OCI-LY3 (cell line): ENCODE results near the gene EEF1AKMT2.
A peak's percentile ranks its signal among the peaks of the same experiment; 100 is the strongest.

ENCODE experiments used
- H2AFZ ChIP-seq: fragments of 200-600, 300-600 bp; shearing (Covaris generic); 2 replicates; pipeline ENCODE4 v1.6.0; 2014; ENCODE audit warnings: antibody characterized with exemption, low read depth, low read length
- H3K27ac ChIP-seq: fragments of 200-600, 300-600 bp; sonication (generic); 2 replicates; pipeline ENCODE4 v1.5.1; 2014; ENCODE audit warnings: mild to moderate bottlenecking, low read length, moderate library complexity, mixed read lengths
- H3K27me3 ChIP-seq: fragments of 200-600, 300-600 bp; sonication (generic); 2 replicates; pipeline ENCODE4 v1.6.1; 2014; ENCODE audit warnings: low read depth, low read length, mixed read lengths
- H3K36me3 ChIP-seq: fragments of 200-600, 300-600 bp; sonication (generic); replicated peaks from 2 replicates; pipeline ENCODE3; 2014; ENCODE audit warnings: low read depth, low read length, mixed read lengths
- H3K4me1 ChIP-seq: fragments of 300-600, 200-600 bp; sonication (generic); 2 replicates; pipeline ENCODE4 v1.6.1; 2014; ENCODE audit warnings: low read length, mixed read lengths
- H3K4me2 ChIP-seq: fragments of 200-600, 300-600 bp; sonication (generic); 2 replicates; pipeline ENCODE4 v1.6.1; 2014; ENCODE audit warnings: low read length, mixed read lengths
- H3K4me3 ChIP-seq: fragments of 300-600, 200-600 bp; sonication (generic); 2 replicates; pipeline ENCODE4 v1.5.1; 2014; ENCODE audit warnings: antibody characterized with exemption, mild to moderate bottlenecking, low read length, moderate library complexity
- H3K79me2 ChIP-seq: fragments of 300-600, 200-600 bp; shearing (Covaris generic); 2 replicates; pipeline ENCODE4 v1.6.1; 2014; ENCODE audit warnings: mild to moderate bottlenecking, low read length, mixed read lengths
- H3K9ac ChIP-seq: fragments of 300-600, 200-600 bp; shearing (Covaris generic); 2 replicates; pipeline ENCODE4 v1.6.0; 2014; ENCODE audit warnings: mild to moderate bottlenecking, low read length, moderate library complexity
- H3K9me3 ChIP-seq: fragments of 200-600, 300-600 bp; shearing (Covaris generic); 2 replicates; pipeline ENCODE4 v1.6.1; 2014; ENCODE audit warnings: low read length, mixed read lengths; ENCODE audit not compliant: insufficient read depth
- H4K20me1 ChIP-seq: fragments of 200-600, 300-600 bp; sonication (generic); 2 replicates; pipeline ENCODE4 v1.6.1; 2016; ENCODE audit warnings: low read length, mixed read lengths; ENCODE audit not compliant: insufficient read depth
- CTCF ChIP-seq: fragments of 200-600, 300-600 bp; sonication (generic); IDR thresholded peaks from 2 replicates; pipeline ENCODE4 v1.5.1; 2014; ENCODE audit warnings: antibody characterized with exemption, low read length, low read depth
- EZH2phosphoT487 ChIP-seq: fragments of 200-600 bp; shearing (Covaris generic); IDR thresholded peaks from 2 replicates; pipeline ENCODE4 v1.6.1; 2018; ENCODE audit warnings: antibody characterized with exemption, mixed run types, low read depth

EEF1AKMT2 gene

GRCh38 chr10:124728071-124728829 lies 63.4 kb downstream of the EEF1AKMT2 start:
- Histone ChIP-seq H3K9me3 (no peaks in the 10 kb centered on the region), H3K36me3 (peaks cover 25% of the 10 kb centered on the region), H3K27me3 (no peaks in the 10 kb centered on the region), H2AFZ (no peak overlapping the region), H3K27ac (no peak overlapping the region), H3K9ac (no peak overlapping the region), H3K79me2 (peaks cover 82% of the 10 kb centered on the region), H3K4me3 (no peak overlapping the region), H3K4me1 (peaks cover 66% of the 10 kb centered on the region), H3K4me2 (peak overlapping the region; percentile 50), H4K20me1 (peaks cover 25% of the 10 kb centered on the region)
- no peak for TF ChIP-seq EZH2phosphoT487
- TF ChIP-seq CTCF = no peak

- Histone ChIP-seq H3K27me3 (no peaks in the 10 kb centered on the region), H3K4me3 (no peak overlapping the region), H4K20me1 (peaks cover 25% of the 10 kb centered on the region), H3K79me2 (peaks cover 86% of the 10 kb centered on the region), H3K9ac (no peak overlapping the region), H3K4me1 (peaks cover 66% of the 10 kb centered on the region), H3K36me3 (peaks cover 25% of the 10 kb centered on the region), H2AFZ (no peak overlapping the region), H3K27ac (no peak overlapping the region), H3K4me2 (no peak overlapping the region), H3K9me3 (no peaks in the 10 kb centered on the region)
- TF ChIP-seq EZH2phosphoT487 = no peak
- no peak for TF ChIP-seq CTCF
Observed at GRCh38 chr10:124727361-124727960, 64.2 kb downstream of the EEF1AKMT2 start.

DNA sequence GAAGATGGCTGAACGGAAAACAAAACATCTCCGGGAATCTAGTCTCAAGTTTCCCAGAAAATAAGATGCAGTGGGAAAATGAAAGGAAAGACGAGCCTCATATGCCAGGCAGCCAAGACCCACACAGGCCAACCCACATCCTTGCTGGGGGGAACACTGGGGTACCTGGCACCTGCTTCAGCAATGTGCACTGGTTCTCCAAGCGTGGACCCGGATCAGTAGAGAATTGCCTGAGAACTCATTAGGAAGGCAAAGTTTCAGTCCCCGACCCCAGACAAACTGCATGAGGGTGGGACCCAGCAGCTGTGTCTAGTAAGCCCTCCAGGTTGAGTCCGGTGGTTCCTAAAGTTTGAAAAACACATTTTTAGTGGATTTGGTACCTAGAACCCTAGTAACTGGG lies 65.9 kb downstream of the EEF1AKMT2 start:
- Histone ChIP-seq H3K4me1 (peaks cover 72% of the 10 kb centered on the region), H3K4me2 (no peak overlapping the region), H3K27ac (no peak overlapping the region), H3K27me3 (no peaks in the 10 kb centered on the region), H3K4me3 (no peak overlapping the region), H4K20me1 (peaks cover 25% of the 10 kb centered on the region), H3K36me3 (peaks cover 20% of the 10 kb centered on the region), H2AFZ (no peak overlapping the region), H3K79me2 (peaks cover 85% of the 10 kb centered on the region), H3K9ac (no peak overlapping the region), H3K9me3 (no peaks in the 10 kb centered on the region)
- no peak for TF ChIP-seq CTCF
- no peak for TF ChIP-seq EZH2phosphoT487

- no peak overlapping the region for H2AFZ ChIP-seq
- H3K9ac ChIP-seq = no peak overlapping the region
- H3K4me3 ChIP-seq = no peak overlapping the region
- peaks cover 78% of the 10 kb centered on the region for H3K4me1 ChIP-seq
- peaks cover 18% of the 10 kb centered on the region for H3K36me3 ChIP-seq
- TF ChIP-seq EZH2phosphoT487 = no peak
- TF ChIP-seq CTCF = no peak
- H3K27me3 ChIP-seq = no peaks in the 10 kb centered on the region
- no peaks in the 10 kb centered on the region for H3K9me3 ChIP-seq
- H3K27ac ChIP-seq = no peak overlapping the region
- no peak overlapping the region for H3K4me2 ChIP-seq
- H3K79me2 ChIP-seq = peaks cover 85% of the 10 kb centered on the region
- H4K20me1 ChIP-seq = peaks cover 25% of the 10 kb centered on the region
Observed at GRCh38 chr10:124725171-124725631, 66.5 kb downstream of the EEF1AKMT2 start.
